Gastroesophageal sphincter (tissue), 4 donors: Measurements from ENCODE around the gene RAPGEF5. TPM values are rescaled to one million over a fixed set of nuclear protein-coding genes. Genes with fewer than 3 reads are reported as not detected.

Experiments
- ATAC-seq: fragments of 150-250 bp; one replicate; pipeline ENCODE4 v1.9.1; 2016; ENCODE audit warnings: mild to moderate bottlenecking, moderate library complexity
- H3K27ac ChIP-seq, 4 donors: fragments of 200-600 bp; sonication (generic) in 3 of 4; 1 replicate in 3 of 4; 2 replicates in 1 of 4; pipeline ENCODE4 v1.5.1; 2016 to 2019
- H3K27me3 ChIP-seq: fragments of 200-600 bp; sonication (generic); one replicate; pipeline ENCODE4 v1.5.1; 2019
- H3K36me3 ChIP-seq, 2 donors: fragments of 200-600 bp; sonication (generic); one replicate each; pipeline ENCODE4 v1.5.1; 2019; ENCODE audit warnings: control low read depth in 1 of 2
- H3K4me1 ChIP-seq, 3 donors: fragments of 200-600 bp; sonication (generic); 1 replicate in 2 of 3; 2 replicates in 1 of 3; pipeline ENCODE4 v1.5.1; 2016 to 2019; ENCODE audit warnings: control low read depth in 2 of 3
- H3K4me3 ChIP-seq, 2 donors: fragments of 200-600 bp; sonication (generic); one replicate each; pipeline ENCODE4 v1.5.1; 2019; ENCODE audit warnings: mild to moderate bottlenecking in 1 of 2, moderate library complexity in 1 of 2
- H3K9me3 ChIP-seq, 3 donors: fragments of 200-600 bp; sonication (generic); one replicate each; pipeline ENCODE4 v1.5.1; 2017 to 2019; ENCODE audit warnings: control low read depth in 2 of 3
- CTCF ChIP-seq, 4 experiments: fragments of 200-600 bp in 2 of 4; fragments of 450-650 bp in 2 of 4; sonication (generic) in 1 of 4; IDR thresholded peaks; one replicate each; pipeline ENCODE4 v1.5.1; 2017 to 2019; ENCODE audit warnings: antibody characterized with exemption in 4 of 4, mild to moderate bottlenecking in 2 of 4, moderate library complexity in 2 of 4
- EP300 ChIP-seq: sonication (generic); formaldehyde crosslinking; IDR thresholded peaks from one replicate; pipeline ENCODE4 v1.6.1; 2017; ENCODE audit warnings: antibody characterized with exemption, mild to moderate bottlenecking
- POLR2A ChIP-seq, 2 donors: fragments of 450-650 bp; IDR thresholded peaks; one replicate each; pipeline ENCODE4 v1.6.1; 2017; ENCODE audit warnings: antibody characterized with exemption in 2 of 2, mild to moderate bottlenecking in 2 of 2, moderate library complexity in 1 of 2
- POLR2AphosphoS5 ChIP-seq: sonication (generic); formaldehyde crosslinking; IDR thresholded peaks from one replicate; pipeline ENCODE4 v1.6.1; 2017; ENCODE audit warnings: antibody characterized with exemption
- WGBS, 2 donors: methylation state at CpG; one replicate each; pipeline ENCODE4 v1.1.5; 2018; ENCODE audit warnings: low coverage in 1 of 2; 5-methylcytosine and 5-hydroxymethylcytosine counted together
- total RNA-seq, 4 donors: library from RNA; depleted of rRNA; stranded (reverse); fragments of >200 nt; gene quantifications; one replicate each; pipeline ENCODE4 v1.1.0, GENCODE V29; 2016

RAPGEF5 gene
- total RNA-seq, 4 donors from 2014 or later, result 21.5 to 29.8 (median 26.6) TPM

- TF ChIP-seq CTCF (IDR thresholded peaks at IDR 0.05) (no peak), POLR2A (IDR thresholded peaks at IDR 0.05) (no peak), POLR2AphosphoS5 (no peak), EP300 (no peak)
- WGBS, 2 donors, result 77 to 81% methylated on average over 5 to 6 of the region's 6 CpGs
- no peaks in the 10 kb centered on the region for H3K9me3 ChIP-seq
- no peaks in the 10 kb centered on the region for H3K4me1 ChIP-seq
- H3K36me3 ChIP-seq, result no peaks in the 10 kb centered on the region
- ATAC-seq, result no peak
- H3K27me3 ChIP-seq, result no peaks in the 10 kb centered on the region
- no peak overlapping the region for H3K4me3 ChIP-seq
- H3K27ac ChIP-seq, result no peak overlapping the region
These were observed 15.9 kb upstream of the RAPGEF5 start for GRCh38 chr7:22372863-22373262.

GRCh38 chr7:22371878-22372277 is 14.9 kb upstream of the RAPGEF5 start:
- ATAC-seq, result no peak
- no peaks in the 10 kb centered on the region for H3K36me3 ChIP-seq
- no peaks in the 10 kb centered on the region for H3K4me1 ChIP-seq
- no peak overlapping the region for H3K4me3 ChIP-seq
- TF ChIP-seq POLR2AphosphoS5 (no peak), POLR2A (IDR thresholded peaks at IDR 0.05) (no peak), CTCF (IDR thresholded peaks at IDR 0.05) (no peak), EP300 (no peak)
- H3K27ac ChIP-seq, result no peak overlapping the region
- no peaks in the 10 kb centered on the region for H3K9me3 ChIP-seq
- H3K27me3 ChIP-seq, result no peaks in the 10 kb centered on the region

GRCh38 chr7:22364900-22365299 is 7.9 kb upstream of the RAPGEF5 start:
- no peak for ATAC-seq
- H3K36me3 ChIP-seq, result no peaks in the 10 kb centered on the region
- TF ChIP-seq POLR2A (IDR thresholded peaks at IDR 0.05) (no peak), CTCF (IDR thresholded peaks at IDR 0.05) (no peak), EP300 (no peak), POLR2AphosphoS5 (no peak)
- no peaks in the 10 kb centered on the region for H3K27me3 ChIP-seq
- H3K27ac ChIP-seq, result no peak overlapping the region
- H3K4me3 ChIP-seq, result no peak overlapping the region
- H3K9me3 ChIP-seq, result no peaks in the 10 kb centered on the region
- 91 to 96% methylated on average over 2 of the region's 2 CpGs for WGBS, 2 donors
- H3K4me1 ChIP-seq, result no peaks in the 10 kb centered on the region

GRCh38 chr7:22363756-22364422 is 6.9 kb upstream of the RAPGEF5 start:
- no peak for TF ChIP-seq EP300
- TF ChIP-seq POLR2AphosphoS5, result no peak
- no peak for TF ChIP-seq CTCF (IDR thresholded peaks at IDR 0.05)
- TF ChIP-seq POLR2A (IDR thresholded peaks at IDR 0.05), result no peak
- 91 to 93% methylated on average over 3 to 4 of the region's 4 CpGs for WGBS, 2 donors
- Histone ChIP-seq H3K4me3 (no peak overlapping the region), H3K36me3 (no peaks in the 10 kb centered on the region), H3K4me1 (no peaks in the 10 kb centered on the region), H3K9me3 (no peaks in the 10 kb centered on the region), H3K27ac (no peak overlapping the region), H3K27me3 (no peaks in the 10 kb centered on the region)
- ATAC-seq, result no peak

GRCh38 chr7:22361795-22362194 is 4.8 kb upstream of the RAPGEF5 start:
- TF ChIP-seq EP300 (no peak), POLR2AphosphoS5 (no peak), POLR2A (IDR thresholded peaks at IDR 0.05) (no peak), CTCF (IDR thresholded peaks at IDR 0.05) (no peak)
- Histone ChIP-seq H3K4me1 (peaks cover 0 to 10% (median 0%) of the 10 kb centered on the region in 3 donors), H3K27ac (no peak overlapping the region), H3K4me3 (no peak overlapping the region), H3K27me3 (peaks cover 20% of the 10 kb centered on the region), H3K36me3 (no peaks in the 10 kb centered on the region), H3K9me3 (no peaks in the 10 kb centered on the region)
- no peak for ATAC-seq
- WGBS, 2 donors, result 38 to 60% methylated on average over 1 to 2 of the region's 2 CpGs
